Keratinocyte (primary cell): Measurements from ENCODE around the gene CD27. TPM values are rescaled to one million over a fixed set of nuclear protein-coding genes. Genes with fewer than 3 reads are reported as not detected.
A peak's percentile ranks its signal among the peaks of the same experiment; 100 is the strongest.

Experiments
- DNase-seq: peaks from one replicate; pipeline ENCODE4 v3.0.0-alpha.2; 2011; ENCODE audit warnings: low read depth, missing footprints, low spot score
- FAIRE-seq: peaks from 2 replicates; lab custom pipeline; 2011; peaks lifted over from hg19 to GRCh38; lab: Jason Lieb, UNC
- H2AFZ ChIP-seq: 2 replicates; pipeline ENCODE4 v1.6.0; 2012; ENCODE audit warnings: low read length, control low read depth, inconsistent platforms; ENCODE audit not compliant: control insufficient read depth
- H3K27ac ChIP-seq: 2 replicates; pipeline ENCODE4 v1.5.1; 2011; ENCODE audit warnings: low read length; ENCODE audit not compliant: control insufficient read depth, insufficient read depth
- H3K27me3 ChIP-seq: 3 replicates; pipeline ENCODE4 v1.6.0; 2011; ENCODE audit warnings: low read length; ENCODE audit not compliant: control insufficient read depth, insufficient read depth; ENCODE audit errors: extremely low read depth
- H3K36me3 ChIP-seq, 2 experiments: 2 replicates in 1 of 2; 3 replicates in 1 of 2; pipeline ENCODE4 v1.5.1; 2011; ENCODE audit warnings: low read length in 2 of 2, mild to moderate bottlenecking in 1 of 2; ENCODE audit not compliant: control insufficient read depth in 2 of 2, insufficient read depth in 2 of 2; ENCODE audit errors: extremely low read depth in 1 of 2
- H3K4me1 ChIP-seq: 3 replicates; pipeline ENCODE4 v1.5.1; 2011; ENCODE audit warnings: low read length; ENCODE audit not compliant: control insufficient read depth, insufficient read depth; ENCODE audit errors: extremely low read depth
- H3K4me2 ChIP-seq: 3 replicates; pipeline ENCODE4 v1.6.0; 2011; ENCODE audit warnings: low read depth, low read length; ENCODE audit not compliant: control insufficient read depth, insufficient read depth; ENCODE audit errors: extremely low read depth
- H3K4me3 ChIP-seq, 3 experiments: fragments of 200-600 bp in 1 of 3; sonication (generic) in 1 of 3; 2 replicates in 2 of 3; 3 replicates in 1 of 3; pipeline ENCODE4 v1.5.1; 2011 to 2016; ENCODE audit warnings: low read length in 3 of 3, mild to moderate bottlenecking in 3 of 3, control low read depth in 2 of 3, inconsistent platforms in 1 of 3, low read depth in 1 of 3, mixed read lengths in 1 of 3, mixed run types in 1 of 3, moderate library complexity in 1 of 3; ENCODE audit not compliant: control insufficient read depth in 2 of 3, insufficient read depth in 2 of 3; ENCODE audit errors: extremely low read depth in 1 of 3
- H3K79me2 ChIP-seq: 2 replicates; pipeline ENCODE4 v1.6.0; 2012; ENCODE audit warnings: low read length; ENCODE audit not compliant: control insufficient read depth, insufficient read depth
- H3K9ac ChIP-seq: 3 replicates; pipeline ENCODE4 v1.6.0; 2011; ENCODE audit warnings: low read length; ENCODE audit not compliant: control insufficient read depth, insufficient read depth; ENCODE audit errors: extremely low read depth
- H3K9me1 ChIP-seq: 3 replicates; pipeline ENCODE4 v1.6.0; 2011; ENCODE audit warnings: low read length; ENCODE audit not compliant: control insufficient read depth, insufficient read depth; ENCODE audit errors: extremely low read depth
- H3K9me3 ChIP-seq: 2 replicates; pipeline ENCODE4 v1.5.1; 2012; ENCODE audit warnings: low read depth, low read length; ENCODE audit not compliant: control insufficient read depth
- H4K20me1 ChIP-seq: 3 replicates; pipeline ENCODE4 v1.6.0; 2011; ENCODE audit warnings: low read length; ENCODE audit not compliant: control insufficient read depth, insufficient read depth; ENCODE audit errors: extremely low read depth
- CTCF ChIP-seq, 3 experiments: IDR thresholded peaks in 1 of 3; conservative IDR thresholded peaks in 1 of 3; optimal IDR thresholded peaks in 1 of 3; 2 replicates in 2 of 3; 3 replicates in 1 of 3; pipeline versions ENCODE3 to v1.5.1; 2011; ENCODE audit warnings: low read length in 3 of 3, mild to moderate bottlenecking in 3 of 3, moderate library complexity in 2 of 3, control low read depth in 1 of 3, inconsistent platforms in 1 of 3; ENCODE audit not compliant: insufficient read depth in 2 of 3; ENCODE audit errors: extremely low read depth in 1 of 3
- EZH2 ChIP-seq: IDR thresholded peaks from one replicate; pipeline ENCODE4 v1.6.1; 2012; ENCODE audit warnings: inconsistent platforms, mild to moderate bottlenecking, low read length, moderate library complexity
- dilution Hi-C: fragments of 300-500 bp; cut with MboI; formaldehyde crosslinking; loops from one replicate; pipeline ENCODE4 v1.7.0; 2020; ENCODE audit warnings: low sequenced_read_pairs; ENCODE audit not compliant: extremely low pct_ligation_motif_present
- polyA plus RNA-seq, 5 experiments: library from polyadenylated mRNA; depleted of rRNA in 3 of 5; stranded (reverse) in 3 of 5; stranded (forward) in 1 of 5; unstranded in 1 of 5; fragments of >200 nt; gene quantifications; 1 replicate in 1 of 5; 2 replicates in 3 of 5; 3 replicates in 1 of 5; pipeline versions ENCODE4 v1.2.1 to v1.2.3, GENCODE V29; 2011 to 2012; ENCODE audit warnings: missing spikeins in 2 of 5, low read depth in 1 of 5, low replicate concordance in 1 of 5

CD27 gene
- polyA plus RNA-seq, 1 donor (not counting 4 experiments of a cell fraction or from before 2014, with no cell fraction given) = not detected

DNA sequence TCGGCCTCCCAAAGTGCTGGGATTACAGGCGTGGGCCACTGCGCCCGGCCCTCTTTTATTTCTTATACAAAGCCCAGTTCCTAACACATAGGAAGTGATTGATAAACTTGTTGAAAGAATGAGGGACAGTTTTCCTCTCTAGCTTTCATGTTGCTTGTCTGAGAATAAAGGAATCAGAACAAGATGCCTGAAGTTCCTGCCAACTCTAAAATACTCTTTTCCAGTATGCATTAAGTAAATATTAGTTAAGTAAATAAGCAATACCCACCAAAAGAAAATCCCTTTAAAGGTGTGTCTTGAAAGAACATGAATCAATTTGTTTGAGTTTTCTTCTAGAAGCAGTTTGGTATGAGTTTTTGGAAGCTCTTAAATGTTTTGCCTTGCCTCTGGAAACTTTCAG, 24.4 kb upstream of the CD27 start:
- dilution Hi-C loops = no loop called here
- no peak overlapping the region for H3K4me3 ChIP-seq
- H3K79me2 ChIP-seq = no peaks in the 10 kb centered on the region
- FAIRE-seq (no peak), DNase-seq (no peak)
- H3K9me1 ChIP-seq = no peaks in the 10 kb centered on the region
- no peaks in the 10 kb centered on the region for H4K20me1 ChIP-seq
- TF ChIP-seq EZH2 (no peak), CTCF (optimal IDR thresholded peaks at IDR 0.05 in 1 of 3, IDR thresholded peaks at IDR 0.05 in 1 of 3, conservative IDR thresholded peaks at IDR 0.05 in 1 of 3; ENCODE audit: extremely low read depth in 1 of 3, insufficient read depth in 2 of 3, low read length in 3 of 3) (no peak)
- no peaks in the 10 kb centered on the region for H3K9me3 ChIP-seq
- peaks cover 0 to 3% of the 10 kb centered on the region in 2 experiments for H3K36me3 ChIP-seq
- H3K27me3 ChIP-seq = no peaks in the 10 kb centered on the region
- H3K27ac ChIP-seq = no peak overlapping the region
- no peaks in the 10 kb centered on the region for H3K4me1 ChIP-seq
- H3K9ac ChIP-seq = no peak overlapping the region
- no peak overlapping the region for H3K4me2 ChIP-seq
- H2AFZ ChIP-seq = no peak overlapping the region

- H3K4me3 ChIP-seq = no peak overlapping the region
- H2AFZ ChIP-seq = no peak overlapping the region
- H3K4me2 ChIP-seq = no peak overlapping the region
- no peak overlapping the region for H3K9ac ChIP-seq
- no peak overlapping the region for H3K27ac ChIP-seq
- no peaks in the 10 kb centered on the region for H4K20me1 ChIP-seq
- FAIRE-seq (peak; percentile 88), DNase-seq (peak; percentile 48)
- no peaks in the 10 kb centered on the region for H3K36me3 ChIP-seq
- TF ChIP-seq EZH2 = no peak
- peak; percentile 81 to 97 (median 86) for TF ChIP-seq CTCF (optimal IDR thresholded peaks at IDR 0.05 in 1 of 3, IDR thresholded peaks at IDR 0.05 in 1 of 3, conservative IDR thresholded peaks at IDR 0.05 in 1 of 3; ENCODE audit: extremely low read depth in 1 of 3, insufficient read depth in 2 of 3, low read length in 3 of 3)
- H3K9me3 ChIP-seq = no peaks in the 10 kb centered on the region
- no peaks in the 10 kb centered on the region for H3K9me1 ChIP-seq
- dilution Hi-C loops = no loop called here
- H3K4me1 ChIP-seq = no peaks in the 10 kb centered on the region
- no peaks in the 10 kb centered on the region for H3K27me3 ChIP-seq
- H3K79me2 ChIP-seq = no peaks in the 10 kb centered on the region
These were observed 21.3 kb upstream of the CD27 start for GRCh38 chr12:6423267-6424007.
